NAMALWA (cell line): ENCODE data around the gene ARHGAP30.
"Not testable (repeated sequence)": the region's sequence is repeated elsewhere in the genome, so short reads cannot be mapped to it uniquely, and the experiment has no call there.

Experiments
- DNase-seq: peaks from one replicate; pipeline ENCODE4 v3.0.0-alpha.2; 2015; ENCODE audit warnings: low spot score

Gene ARHGAP30

GRCh38 chr1:161069731-161070270 lies at the start of gene ARHGAP30:
ARHGAP30 (minus strand) TSS chr1:161069891; CDS start chr1:161069624, 267 bp downstream.
- DNase-seq, result peak; percentile 96

DNA sequence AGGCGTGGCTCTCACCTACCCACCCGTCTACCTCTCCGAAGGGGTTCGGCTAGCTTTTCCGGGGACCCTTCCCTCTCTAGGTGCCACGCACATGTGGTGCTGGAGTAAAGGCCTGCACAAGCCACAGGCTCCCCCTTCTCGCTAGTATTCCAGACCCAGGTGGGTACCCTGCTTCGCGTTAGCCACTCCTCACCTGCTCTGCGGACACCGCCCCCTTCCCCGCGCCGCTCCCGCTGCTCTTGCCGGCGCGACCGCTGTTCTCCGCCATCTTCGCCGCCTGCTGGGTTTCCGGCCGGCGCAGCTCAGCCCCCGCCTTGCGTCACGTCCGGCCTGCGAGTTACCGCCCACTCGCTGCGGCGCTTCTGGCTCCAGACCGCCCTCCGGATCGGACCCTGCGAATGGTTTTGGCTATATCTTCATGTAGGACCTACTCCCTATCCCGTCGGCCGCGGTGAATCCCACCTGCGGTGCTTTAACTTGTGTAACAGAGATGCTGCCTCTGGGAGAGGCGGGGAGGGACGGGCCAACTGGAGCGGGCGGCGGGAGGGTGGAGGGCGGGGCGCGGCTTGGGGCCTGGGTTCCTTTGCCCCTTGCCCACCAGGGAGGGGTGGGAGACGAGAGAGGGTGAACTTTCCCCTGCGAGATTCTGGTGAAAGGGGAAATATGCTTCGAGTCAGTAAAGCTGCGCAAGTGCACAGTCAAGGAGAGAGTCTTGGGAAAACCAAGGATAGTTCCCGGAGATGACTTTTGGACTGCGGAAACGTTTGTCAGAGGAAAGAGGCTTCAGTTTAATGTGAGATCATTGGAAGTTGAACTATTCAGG lies 48.3 kb upstream of the ARHGAP30 start, which contains the start of the genes NIT1 and PFDN2:
TSS of gene NIT1 (plus strand) at position 347 of the 823 bp plus-strand sequence. CDS start at position 419, 72 bp downstream.
TSS of gene PFDN2 (minus strand) at position 279 of the 823 bp plus-strand sequence. CDS start at position 268, 11 bp downstream.
- DNase-seq, result peak; percentile 94

DNA sequence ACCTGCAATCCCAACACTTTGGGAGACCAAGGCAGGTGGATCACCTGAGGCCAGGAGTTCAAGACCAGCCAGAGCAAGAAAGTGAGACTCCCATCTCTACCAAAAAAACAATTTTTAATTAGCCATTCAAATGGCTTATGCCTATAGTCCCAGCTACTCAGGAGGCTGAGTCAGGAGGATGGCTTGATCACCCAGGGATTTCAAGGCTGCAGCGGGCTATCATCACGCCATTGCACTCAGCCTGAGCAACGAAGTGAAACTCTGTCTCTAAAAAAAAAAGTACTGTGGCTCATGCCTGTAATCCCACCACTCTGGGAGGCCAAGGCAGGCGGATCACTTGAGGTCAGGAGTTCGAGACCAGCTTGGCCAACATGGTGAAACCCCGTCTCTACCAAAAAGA lies 46.3 kb upstream of the ARHGAP30 start:
- not testable (repeated sequence) for DNase-seq

GRCh38 chr1:161115132-161115711 lies 45.5 kb upstream of the ARHGAP30 start:
- DNase-seq, result no peak

GRCh38 chr1:161114556-161114955 lies 44.9 kb upstream of the ARHGAP30 start:
- DNase-seq, result no peak

GRCh38 chr1:161113915-161114314 lies 44.2 kb upstream of the ARHGAP30 start:
- no peak for DNase-seq

- DNase-seq, result no peak
These were observed 41.8 kb upstream of the ARHGAP30 start for GRCh38 chr1:161111527-161111926.

- no peak for DNase-seq
These were observed 41.4 kb upstream of the ARHGAP30 start for GRCh38 chr1:161111117-161111516.

- no peak for DNase-seq
These were observed 36.7 kb upstream of the ARHGAP30 start for GRCh38 chr1:161106431-161106830.

- DNase-seq, result no peak
These were observed 30.9 kb upstream of the ARHGAP30 start for GRCh38 chr1:161100556-161100955.

DNA sequence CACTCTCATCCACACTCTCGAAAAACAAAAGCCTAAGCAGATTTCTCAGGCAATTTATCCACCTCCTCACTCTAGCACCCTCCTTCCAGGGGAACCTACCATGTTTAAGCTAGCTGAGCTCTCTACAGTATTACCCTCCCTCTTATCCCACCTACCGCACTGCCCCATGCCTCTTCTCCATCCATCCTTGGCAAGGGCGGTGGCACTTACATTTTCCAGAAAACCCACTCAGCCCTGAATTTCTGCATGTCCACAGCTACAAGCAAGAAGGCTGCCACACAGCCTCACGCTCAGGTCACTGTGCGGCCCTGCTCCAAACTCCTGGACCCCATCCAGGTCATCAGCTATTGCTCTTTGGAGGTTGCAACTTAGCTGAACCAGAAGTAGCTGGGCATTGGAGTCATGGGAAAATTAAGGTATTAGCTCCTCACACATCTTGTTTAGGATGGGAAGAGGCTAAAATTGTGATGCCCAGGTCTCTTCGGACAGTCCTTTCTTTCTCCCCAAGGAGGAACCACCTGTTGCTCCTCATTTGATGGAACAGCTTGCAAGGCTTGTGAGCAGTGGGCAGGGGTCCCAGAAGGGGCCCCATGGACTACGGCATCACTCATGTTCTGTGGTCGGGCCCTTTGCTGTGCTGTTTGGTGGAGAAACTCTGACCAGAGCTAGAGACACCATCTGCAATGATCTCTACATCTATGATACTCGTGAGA lies 29.6 kb upstream of the ARHGAP30 start:
- no peak for DNase-seq

DNA sequence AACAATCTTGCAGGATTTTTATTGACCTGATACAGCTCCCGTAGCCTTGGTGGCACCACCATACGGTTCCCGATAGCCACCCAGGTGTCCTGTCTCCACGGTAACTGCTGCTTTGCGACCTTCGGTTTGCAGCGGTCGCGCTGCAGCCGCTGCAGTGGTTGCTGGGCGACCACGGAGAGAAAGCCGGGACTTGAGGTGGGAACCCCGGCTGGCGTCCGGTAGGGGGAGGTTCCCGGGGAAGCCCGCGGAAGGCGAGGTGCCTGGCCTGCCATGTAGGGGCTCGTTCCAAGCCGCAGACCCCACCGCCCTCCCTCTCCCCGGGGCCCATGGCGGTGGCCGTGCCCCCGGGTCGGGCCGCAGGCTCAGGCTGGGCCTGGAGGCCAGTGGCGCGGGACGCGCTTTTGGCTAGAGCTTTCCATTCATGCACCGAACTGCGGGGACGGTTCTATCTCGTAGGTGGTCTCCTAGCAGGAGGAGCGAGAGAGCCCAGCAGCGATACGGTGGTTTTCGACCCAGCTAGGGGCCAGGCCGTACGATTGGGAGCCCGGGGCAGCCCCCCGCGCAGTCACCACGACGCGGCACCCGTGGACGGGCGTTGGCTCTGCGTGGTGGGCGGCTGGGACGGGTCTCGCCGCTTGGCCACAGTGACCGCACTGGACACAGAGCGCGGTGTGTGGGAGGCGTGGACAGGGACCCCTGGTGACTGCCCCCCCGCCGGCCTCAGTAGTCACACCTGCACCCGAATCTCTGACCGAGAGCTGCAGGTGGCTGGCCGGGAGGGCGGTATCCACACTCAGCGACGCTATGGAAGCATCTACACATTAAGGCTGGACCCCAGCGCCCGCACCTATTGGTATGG lies 28.7 kb upstream of the ARHGAP30 start, which contains the start of gene KLHDC9:
TSS of gene KLHDC9 (plus strand) at position 152 of the 859 bp plus-strand sequence. CDS start at position 327, 175 bp downstream.
- peak; percentile 72 for DNase-seq

- no peak for DNase-seq
These were observed 26.8 kb upstream of the ARHGAP30 start for GRCh38 chr1:161096530-161096929.

GRCh38 chr1:161096015-161096414 lies 26.3 kb upstream of the ARHGAP30 start:
- no peak for DNase-seq

- no peak for DNase-seq
These were observed 25.5 kb upstream of the ARHGAP30 start for GRCh38 chr1:161095230-161095629.

DNA sequence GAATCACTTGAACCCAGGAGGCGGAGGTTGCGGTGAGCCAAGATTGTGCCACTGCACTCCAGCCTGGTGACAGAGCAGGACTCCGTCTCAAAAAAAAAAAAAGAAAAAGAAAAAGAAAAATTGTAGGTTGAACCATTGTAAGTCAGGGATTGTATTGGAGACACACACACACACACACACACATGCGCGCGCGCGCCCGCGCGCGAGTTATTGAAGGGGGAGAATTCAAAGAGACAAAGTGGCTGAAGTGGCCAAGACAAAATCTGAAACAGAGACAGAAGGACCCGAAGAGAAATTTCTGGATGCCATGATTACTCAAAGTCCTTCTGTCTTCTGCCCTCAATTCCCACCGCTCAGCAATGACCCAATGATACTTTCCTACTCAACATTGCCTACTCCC lies 24.8 kb upstream of the ARHGAP30 start:
- DNase-seq, result no peak

- DNase-seq, result no peak
These were observed 22.9 kb upstream of the ARHGAP30 start for GRCh38 chr1:161092621-161093028.

GRCh38 chr1:161091796-161092507 lies 22.3 kb upstream of the ARHGAP30 start:
- DNase-seq, result no peak

DNA sequence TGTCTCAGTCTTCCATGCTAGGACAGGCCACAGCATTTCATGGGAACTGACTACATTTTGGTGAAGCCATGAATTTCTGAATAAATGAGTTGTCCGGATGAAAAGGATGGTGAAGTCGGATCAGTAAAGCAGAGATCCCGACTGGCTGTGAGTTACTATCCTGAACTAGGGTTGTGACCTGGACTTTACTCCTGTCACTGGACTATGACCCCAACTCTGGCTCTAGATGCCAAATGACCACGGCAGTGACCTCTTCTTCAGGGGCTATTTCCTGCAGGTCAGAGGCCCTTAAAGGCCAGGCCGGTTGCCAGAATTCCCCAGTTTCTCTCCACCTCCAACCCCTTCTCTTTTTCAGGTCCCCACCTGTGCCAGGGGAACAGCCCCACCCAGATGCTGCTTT lies 21.4 kb upstream of the ARHGAP30 start:
- no peak for DNase-seq

DNA sequence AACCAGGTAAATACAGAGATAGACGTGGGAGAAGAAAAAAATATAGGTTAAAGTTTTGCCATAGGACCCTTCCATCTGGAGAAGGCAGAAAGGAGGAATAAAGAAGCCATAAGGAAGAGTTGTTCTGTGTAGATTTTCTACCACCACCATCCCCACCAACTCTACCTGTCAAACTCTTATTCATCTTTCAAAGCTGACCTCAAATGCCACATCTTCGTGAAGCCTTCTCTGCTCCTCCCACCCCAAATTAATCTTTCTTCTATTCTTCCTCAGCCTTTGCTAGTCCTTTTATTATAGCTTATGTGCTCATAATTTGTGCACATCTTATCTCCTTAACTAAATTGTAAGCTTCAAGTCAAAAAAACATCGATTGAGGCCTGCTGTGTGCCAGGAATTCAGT lies 20.9 kb upstream of the ARHGAP30 start:
- no peak for DNase-seq

DNA sequence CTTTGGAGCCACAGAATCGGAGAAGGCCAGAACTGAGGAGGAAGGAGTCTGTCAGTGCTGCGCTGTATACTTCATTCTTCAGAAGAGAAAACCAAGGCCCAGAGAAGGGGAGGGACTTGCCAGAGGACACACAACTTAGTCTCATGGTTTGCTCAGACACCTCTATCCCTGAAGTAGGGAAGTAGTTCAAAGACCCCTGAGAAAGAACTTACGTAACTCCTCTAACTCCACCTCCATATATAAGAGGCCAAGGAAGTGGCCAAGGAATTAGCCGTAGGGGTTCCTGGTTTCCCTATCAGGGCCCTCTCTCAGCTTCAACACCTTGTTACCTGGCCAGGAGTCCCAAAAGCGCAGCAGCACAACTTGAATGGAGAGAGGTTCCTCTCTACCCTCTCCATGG lies 20.2 kb upstream of the ARHGAP30 start:
- no peak for DNase-seq
